HEK293 (cell line): ENCODE measurements around the gene ZNF221.

Experiments
- FEZF1 ChIP-seq: fragments of 450-650 bp; formaldehyde crosslinking; IDR thresholded peaks from 2 replicates; pipeline ENCODE4 v1.5.1; 2016; ENCODE audit warnings: missing biosample characterization, missing genetic modification characterization
- KLF1 ChIP-seq: fragments of 450-650 bp; formaldehyde crosslinking; IDR thresholded peaks from 2 replicates; pipeline ENCODE4 v1.5.1; 2016; ENCODE audit warnings: missing biosample characterization, missing genetic modification characterization
- OVOL3 ChIP-seq: fragments of 450-650 bp; formaldehyde crosslinking; IDR thresholded peaks from 2 replicates; pipeline ENCODE4 v1.5.1; 2016; ENCODE audit warnings: missing biosample characterization, missing genetic modification characterization
- RBAK ChIP-seq: fragments of 450-650 bp; formaldehyde crosslinking; IDR thresholded peaks from 2 replicates; pipeline ENCODE4 v1.5.1; 2016; ENCODE audit warnings: missing biosample characterization, missing genetic modification characterization
- ZBTB21 ChIP-seq: fragments of 450-650 bp; formaldehyde crosslinking; IDR thresholded peaks from 2 replicates; pipeline ENCODE4 v1.5.1; 2017; ENCODE audit warnings: missing biosample characterization, missing genetic modification characterization
- ZBTB7A ChIP-seq: fragments of 450-650 bp; formaldehyde crosslinking; IDR thresholded peaks from 2 replicates; pipeline ENCODE4 v1.5.1; 2016; ENCODE audit warnings: low read depth, missing biosample characterization, missing genetic modification characterization
- ZNF146 ChIP-seq: fragments of 450-650 bp; formaldehyde crosslinking; IDR thresholded peaks from 2 replicates; pipeline ENCODE4 v1.5.1; 2016; ENCODE audit warnings: missing biosample characterization, missing genetic modification characterization
- ZNF157 ChIP-seq: fragments of 450-650 bp; formaldehyde crosslinking; IDR thresholded peaks from 2 replicates; pipeline ENCODE4 v1.5.1; 2016; ENCODE audit warnings: missing biosample characterization, missing genetic modification characterization
- ZNF174 ChIP-seq: fragments of 450-650 bp; formaldehyde crosslinking; IDR thresholded peaks from 2 replicates; pipeline ENCODE4 v1.5.0; 2017; ENCODE audit warnings: missing biosample characterization, mild to moderate bottlenecking, missing genetic modification characterization
- ZNF19 ChIP-seq: fragments of 450-650 bp; formaldehyde crosslinking; IDR thresholded peaks from 2 replicates; pipeline ENCODE4; 2016; ENCODE audit warnings: missing biosample characterization, missing genetic modification characterization, low read depth
- ZNF529 ChIP-seq: fragments of 450-650 bp; formaldehyde crosslinking; IDR thresholded peaks from 2 replicates; pipeline ENCODE4 v1.5.1; 2017; ENCODE audit warnings: missing genetic modification characterization, missing biosample characterization; ENCODE audit not compliant: insufficient replicate concordance
- ZNF555 ChIP-seq: fragments of 450-650 bp; formaldehyde crosslinking; conservative IDR thresholded peaks from 2 replicates; pipeline ENCODE4 v1.5.1; 2017; ENCODE audit warnings: missing biosample characterization, mild to moderate bottlenecking, missing genetic modification characterization, inconsistent platforms
- ZNF561 ChIP-seq: fragments of 450-650 bp; IDR thresholded peaks from 2 replicates; pipeline ENCODE4 v1.5.1; 2018; ENCODE audit warnings: missing biosample characterization, missing genetic modification characterization, borderline replicate concordance
- ZNF701 ChIP-seq: fragments of 450-650 bp; formaldehyde crosslinking; IDR thresholded peaks from 2 replicates; pipeline ENCODE4 v1.5.1; 2016; ENCODE audit warnings: missing biosample characterization, missing genetic modification characterization
- ZNF791 ChIP-seq: fragments of 450-650 bp; formaldehyde crosslinking; IDR thresholded peaks from 2 replicates; pipeline ENCODE4 v1.5.1; 2016; ENCODE audit warnings: missing biosample characterization, missing genetic modification characterization
- ZNF837 ChIP-seq: fragments of 450-650 bp; formaldehyde crosslinking; IDR thresholded peaks from 2 replicates; pipeline ENCODE4 v1.5.1; 2016; ENCODE audit warnings: missing biosample characterization, missing genetic modification characterization
- TF ChIP-seq, protein P1 (sequence below): fragments of 450-650 bp; formaldehyde crosslinking; IDR thresholded peaks from 2 replicates; pipeline ENCODE4 v1.5.1; 2017; ENCODE audit warnings: missing biosample characterization, missing genetic modification characterization
- TF ChIP-seq, protein P2 (sequence below): fragments of 450-650 bp; formaldehyde crosslinking; IDR thresholded peaks from 2 replicates; pipeline ENCODE4 v1.5.1; 2016; ENCODE audit warnings: missing biosample characterization, missing genetic modification characterization, borderline replicate concordance
- TF ChIP-seq, protein P3 (sequence below): fragments of 450-650 bp; formaldehyde crosslinking; IDR thresholded peaks from 2 replicates; pipeline ENCODE4 v1.5.1; 2016; ENCODE audit warnings: missing biosample characterization, missing genetic modification characterization, borderline replicate concordance
- TF ChIP-seq, protein P4 (sequence below): fragments of 450-650 bp; IDR thresholded peaks from 2 replicates; pipeline ENCODE4 v1.5.1; 2018; ENCODE audit warnings: missing biosample characterization, mild to moderate bottlenecking, missing genetic modification characterization
- TF ChIP-seq, protein P5 (sequence below): fragments of 450-650 bp; formaldehyde crosslinking; IDR thresholded peaks from 2 replicates; pipeline ENCODE4 v1.5.1; 2016; ENCODE audit warnings: missing biosample characterization, missing genetic modification characterization
- TF ChIP-seq, protein P6 (sequence below): fragments of 450-650 bp; formaldehyde crosslinking; IDR thresholded peaks from 2 replicates; pipeline ENCODE4 v1.5.1; 2016; ENCODE audit warnings: missing biosample characterization, missing genetic modification characterization
- TF ChIP-seq, protein P7 (sequence below): fragments of 450-650 bp; formaldehyde crosslinking; IDR thresholded peaks from 2 replicates; pipeline ENCODE4 v1.5.1; 2017; ENCODE audit warnings: missing biosample characterization, missing genetic modification characterization
- TF ChIP-seq, protein P8 (sequence below): fragments of 450-650 bp; formaldehyde crosslinking; IDR thresholded peaks from 2 replicates; pipeline ENCODE4 v1.5.1; 2016; ENCODE audit warnings: missing biosample characterization, missing genetic modification characterization

The ZNF221 gene

DNA sequence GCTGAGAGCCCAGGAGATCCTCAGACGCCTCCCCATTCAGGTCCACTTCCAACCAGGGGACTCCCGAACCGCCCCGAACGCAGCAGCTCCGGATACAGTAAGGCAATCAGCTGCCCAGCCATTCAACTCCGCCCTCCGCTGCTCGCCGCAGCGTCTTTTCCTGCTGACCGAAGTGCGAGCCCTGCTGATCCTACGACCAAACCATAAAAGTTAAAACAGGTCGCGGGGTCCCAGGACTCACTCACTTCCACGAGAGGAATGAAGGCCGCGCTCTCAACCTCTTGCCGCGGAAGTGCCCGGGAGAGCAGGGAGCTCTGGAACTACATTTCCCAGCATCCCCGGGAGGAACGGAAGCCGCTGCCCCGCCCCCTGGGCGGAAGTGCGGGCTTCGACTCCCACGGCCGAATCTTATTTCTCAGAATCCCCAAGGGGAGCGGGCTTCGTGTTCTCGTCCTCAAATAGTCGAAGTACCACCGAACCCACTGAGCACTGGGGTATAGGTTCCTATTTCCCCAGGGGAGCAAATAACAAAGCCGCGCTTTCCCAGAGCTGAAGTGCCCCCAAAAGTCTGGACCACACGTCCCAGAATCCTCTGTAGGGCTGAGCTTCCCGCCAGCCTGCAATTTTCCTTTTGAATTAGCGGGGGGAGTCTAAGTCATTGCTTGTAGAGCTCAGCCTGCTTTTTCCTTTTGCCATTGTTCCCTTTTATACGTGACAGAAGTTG is 15.9 kb upstream of the ZNF221 start, which contains the start of gene ZNF45 (continued):
- TF ChIP-seq ZNF791 (tag by site-specific recombination), result no peak
- no peak for TF ChIP-seq OVOL3 (tag by site-specific recombination)
- no peak for TF ChIP-seq ZNF174 (tag by site-specific recombination)
- no peak for TF ChIP-seq ZNF157 (tag by site-specific recombination)
- peak; percentile 93 for TF ChIP-seq ZNF561 (tag by site-specific recombination)
- TF ChIP-seq ZNF529 (tag by site-specific recombination), result no peak
- TF ChIP-seq ZBTB21 (tag by site-specific recombination), result peak; percentile 63
- TF ChIP-seq, protein P1, sequence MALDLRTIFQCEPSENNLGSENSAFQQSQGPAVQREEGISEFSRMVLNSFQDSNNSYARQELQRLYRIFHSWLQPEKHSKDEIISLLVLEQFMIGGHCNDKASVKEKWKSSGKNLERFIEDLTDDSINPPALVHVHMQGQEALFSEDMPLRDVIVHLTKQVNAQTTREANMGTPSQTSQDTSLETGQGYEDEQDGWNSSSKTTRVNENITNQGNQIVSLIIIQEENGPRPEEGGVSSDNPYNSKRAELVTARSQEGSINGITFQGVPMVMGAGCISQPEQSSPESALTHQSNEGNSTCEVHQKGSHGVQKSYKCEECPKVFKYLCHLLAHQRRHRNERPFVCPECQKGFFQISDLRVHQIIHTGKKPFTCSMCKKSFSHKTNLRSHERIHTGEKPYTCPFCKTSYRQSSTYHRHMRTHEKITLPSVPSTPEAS (tag by site-specific recombination), result peak; percentile 11; the same call in 1 of the 2 replicates
- TF ChIP-seq ZNF701 (tag by site-specific recombination), result 0 out of 2 replicates have a peak, but pooled peaks have one; percentile 32
- TF ChIP-seq RBAK (tag by site-specific recombination), result 0 out of 2 replicates have a peak, but pooled peaks have one; percentile 55
- no peak for TF ChIP-seq ZNF19 (tag by site-specific recombination)
- TF ChIP-seq KLF1 (tag by site-specific recombination), result peak; percentile 40; the same call in 1 of the 2 replicates
- TF ChIP-seq ZNF146 (tag by site-specific recombination), result no peak
- TF ChIP-seq, protein P2, sequence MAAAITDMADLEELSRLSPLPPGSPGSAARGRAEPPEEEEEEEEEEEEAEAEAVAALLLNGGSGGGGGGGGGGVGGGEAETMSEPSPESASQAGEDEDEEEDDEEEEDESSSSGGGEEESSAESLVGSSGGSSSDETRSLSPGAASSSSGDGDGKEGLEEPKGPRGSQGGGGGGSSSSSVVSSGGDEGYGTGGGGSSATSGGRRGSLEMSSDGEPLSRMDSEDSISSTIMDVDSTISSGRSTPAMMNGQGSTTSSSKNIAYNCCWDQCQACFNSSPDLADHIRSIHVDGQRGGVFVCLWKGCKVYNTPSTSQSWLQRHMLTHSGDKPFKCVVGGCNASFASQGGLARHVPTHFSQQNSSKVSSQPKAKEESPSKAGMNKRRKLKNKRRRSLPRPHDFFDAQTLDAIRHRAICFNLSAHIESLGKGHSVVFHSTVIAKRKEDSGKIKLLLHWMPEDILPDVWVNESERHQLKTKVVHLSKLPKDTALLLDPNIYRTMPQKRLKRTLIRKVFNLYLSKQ (tag by site-specific recombination), result no peak
- no peak for TF ChIP-seq ZNF837 (tag by site-specific recombination)
- TF ChIP-seq, protein P3, sequence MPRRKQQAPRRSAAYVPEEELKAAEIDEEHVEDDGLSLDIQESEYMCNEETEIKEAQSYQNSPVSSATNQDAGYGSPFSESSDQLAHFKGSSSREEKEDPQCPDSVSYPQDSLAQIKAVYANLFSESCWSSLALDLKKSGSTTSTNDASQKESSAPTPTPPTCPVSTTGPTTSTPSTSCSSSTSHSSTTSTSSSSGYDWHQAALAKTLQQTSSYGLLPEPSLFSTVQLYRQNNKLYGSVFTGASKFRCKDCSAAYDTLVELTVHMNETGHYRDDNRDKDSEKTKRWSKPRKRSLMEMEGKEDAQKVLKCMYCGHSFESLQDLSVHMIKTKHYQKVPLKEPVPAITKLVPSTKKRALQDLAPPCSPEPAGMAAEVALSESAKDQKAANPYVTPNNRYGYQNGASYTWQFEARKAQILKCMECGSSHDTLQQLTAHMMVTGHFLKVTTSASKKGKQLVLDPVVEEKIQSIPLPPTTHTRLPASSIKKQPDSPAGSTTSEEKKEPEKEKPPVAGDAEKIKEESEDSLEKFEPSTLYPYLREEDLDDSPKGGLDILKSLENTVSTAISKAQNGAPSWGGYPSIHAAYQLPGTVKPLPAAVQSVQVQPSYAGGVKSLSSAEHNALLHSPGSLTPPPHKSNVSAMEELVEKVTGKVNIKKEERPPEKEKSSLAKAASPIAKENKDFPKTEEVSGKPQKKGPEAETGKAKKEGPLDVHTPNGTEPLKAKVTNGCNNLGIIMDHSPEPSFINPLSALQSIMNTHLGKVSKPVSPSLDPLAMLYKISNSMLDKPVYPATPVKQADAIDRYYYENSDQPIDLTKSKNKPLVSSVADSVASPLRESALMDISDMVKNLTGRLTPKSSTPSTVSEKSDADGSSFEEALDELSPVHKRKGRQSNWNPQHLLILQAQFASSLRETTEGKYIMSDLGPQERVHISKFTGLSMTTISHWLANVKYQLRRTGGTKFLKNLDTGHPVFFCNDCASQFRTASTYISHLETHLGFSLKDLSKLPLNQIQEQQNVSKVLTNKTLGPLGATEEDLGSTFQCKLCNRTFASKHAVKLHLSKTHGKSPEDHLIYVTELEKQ (tag by site-specific recombination), result no peak
- peak; percentile 46 for TF ChIP-seq ZBTB7A
- TF ChIP-seq FEZF1 (tag by site-specific recombination), result no peak
- TF ChIP-seq, protein P4, sequence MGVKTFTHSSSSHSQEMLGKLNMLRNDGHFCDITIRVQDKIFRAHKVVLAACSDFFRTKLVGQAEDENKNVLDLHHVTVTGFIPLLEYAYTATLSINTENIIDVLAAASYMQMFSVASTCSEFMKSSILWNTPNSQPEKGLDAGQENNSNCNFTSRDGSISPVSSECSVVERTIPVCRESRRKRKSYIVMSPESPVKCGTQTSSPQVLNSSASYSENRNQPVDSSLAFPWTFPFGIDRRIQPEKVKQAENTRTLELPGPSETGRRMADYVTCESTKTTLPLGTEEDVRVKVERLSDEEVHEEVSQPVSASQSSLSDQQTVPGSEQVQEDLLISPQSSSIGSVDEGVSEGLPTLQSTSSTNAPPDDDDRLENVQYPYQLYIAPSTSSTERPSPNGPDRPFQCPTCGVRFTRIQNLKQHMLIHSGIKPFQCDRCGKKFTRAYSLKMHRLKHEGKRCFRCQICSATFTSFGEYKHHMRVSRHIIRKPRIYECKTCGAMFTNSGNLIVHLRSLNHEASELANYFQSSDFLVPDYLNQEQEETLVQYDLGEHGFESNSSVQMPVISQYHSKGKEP (tag by site-specific recombination), result peak; percentile 48; the same call in 1 of the 2 replicates
- TF ChIP-seq, protein P5, sequence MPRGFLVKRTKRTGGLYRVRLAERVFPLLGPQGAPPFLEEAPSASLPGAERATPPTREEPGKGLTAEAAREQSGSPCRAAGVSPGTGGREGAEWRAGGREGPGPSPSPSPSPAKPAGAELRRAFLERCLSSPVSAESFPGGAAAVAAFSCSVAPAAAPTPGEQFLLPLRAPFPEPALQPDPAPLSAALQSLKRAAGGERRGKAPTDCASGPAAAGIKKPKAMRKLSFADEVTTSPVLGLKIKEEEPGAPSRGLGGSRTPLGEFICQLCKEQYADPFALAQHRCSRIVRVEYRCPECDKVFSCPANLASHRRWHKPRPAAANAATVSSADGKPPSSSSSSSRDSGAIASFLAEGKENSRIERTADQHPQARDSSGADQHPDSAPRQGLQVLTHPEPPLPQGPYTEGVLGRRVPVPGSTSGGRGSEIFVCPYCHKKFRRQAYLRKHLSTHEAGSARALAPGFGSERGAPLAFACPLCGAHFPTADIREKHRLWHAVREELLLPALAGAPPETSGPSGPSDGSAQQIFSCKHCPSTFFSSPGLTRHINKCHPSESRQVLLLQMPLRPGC (tag by site-specific recombination), result no peak; the same call in 1 of the 2 replicates
- no peak for TF ChIP-seq ZNF555 (tag by site-specific recombination)
- TF ChIP-seq, protein P6, sequence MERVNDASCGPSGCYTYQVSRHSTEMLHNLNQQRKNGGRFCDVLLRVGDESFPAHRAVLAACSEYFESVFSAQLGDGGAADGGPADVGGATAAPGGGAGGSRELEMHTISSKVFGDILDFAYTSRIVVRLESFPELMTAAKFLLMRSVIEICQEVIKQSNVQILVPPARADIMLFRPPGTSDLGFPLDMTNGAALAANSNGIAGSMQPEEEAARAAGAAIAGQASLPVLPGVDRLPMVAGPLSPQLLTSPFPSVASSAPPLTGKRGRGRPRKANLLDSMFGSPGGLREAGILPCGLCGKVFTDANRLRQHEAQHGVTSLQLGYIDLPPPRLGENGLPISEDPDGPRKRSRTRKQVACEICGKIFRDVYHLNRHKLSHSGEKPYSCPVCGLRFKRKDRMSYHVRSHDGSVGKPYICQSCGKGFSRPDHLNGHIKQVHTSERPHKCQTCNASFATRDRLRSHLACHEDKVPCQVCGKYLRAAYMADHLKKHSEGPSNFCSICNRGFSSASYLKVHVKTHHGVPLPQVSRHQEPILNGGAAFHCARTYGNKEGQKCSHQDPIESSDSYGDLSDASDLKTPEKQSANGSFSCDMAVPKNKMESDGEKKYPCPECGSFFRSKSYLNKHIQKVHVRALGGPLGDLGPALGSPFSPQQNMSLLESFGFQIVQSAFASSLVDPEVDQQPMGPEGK, result peak; percentile 88
- TF ChIP-seq, protein P7, sequence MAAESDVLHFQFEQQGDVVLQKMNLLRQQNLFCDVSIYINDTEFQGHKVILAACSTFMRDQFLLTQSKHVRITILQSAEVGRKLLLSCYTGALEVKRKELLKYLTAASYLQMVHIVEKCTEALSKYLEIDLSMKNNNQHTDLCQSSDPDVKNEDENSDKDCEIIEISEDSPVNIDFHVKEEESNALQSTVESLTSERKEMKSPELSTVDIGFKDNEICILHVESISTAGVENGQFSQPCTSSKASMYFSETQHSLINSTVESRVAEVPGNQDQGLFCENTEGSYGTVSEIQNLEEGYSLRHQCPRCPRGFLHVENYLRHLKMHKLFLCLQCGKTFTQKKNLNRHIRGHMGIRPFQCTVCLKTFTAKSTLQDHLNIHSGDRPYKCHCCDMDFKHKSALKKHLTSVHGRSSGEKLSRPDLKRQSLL, result 0 out of 2 replicates have a peak, but pooled peaks have one; percentile 41
- TF ChIP-seq, protein P8, sequence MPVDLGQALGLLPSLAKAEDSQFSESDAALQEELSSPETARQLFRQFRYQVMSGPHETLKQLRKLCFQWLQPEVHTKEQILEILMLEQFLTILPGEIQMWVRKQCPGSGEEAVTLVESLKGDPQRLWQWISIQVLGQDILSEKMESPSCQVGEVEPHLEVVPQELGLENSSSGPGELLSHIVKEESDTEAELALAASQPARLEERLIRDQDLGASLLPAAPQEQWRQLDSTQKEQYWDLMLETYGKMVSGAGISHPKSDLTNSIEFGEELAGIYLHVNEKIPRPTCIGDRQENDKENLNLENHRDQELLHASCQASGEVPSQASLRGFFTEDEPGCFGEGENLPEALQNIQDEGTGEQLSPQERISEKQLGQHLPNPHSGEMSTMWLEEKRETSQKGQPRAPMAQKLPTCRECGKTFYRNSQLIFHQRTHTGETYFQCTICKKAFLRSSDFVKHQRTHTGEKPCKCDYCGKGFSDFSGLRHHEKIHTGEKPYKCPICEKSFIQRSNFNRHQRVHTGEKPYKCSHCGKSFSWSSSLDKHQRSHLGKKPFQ, result peak; percentile 10; the same call in 1 of the 2 replicates
